CD14-positive monocyte (primary cell): Measurements from ENCODE around the gene ASCC3. TPM values are rescaled to one million over a fixed set of nuclear protein-coding genes. Genes with fewer than 3 reads are reported as not detected.

Experiments used
- DNase-seq, 3 donors: peaks; one replicate each; pipeline ENCODE4 v3.0.0-alpha.2; 2011 to 2022
- H2AFZ ChIP-seq: 2 replicates; pipeline ENCODE4 v1.6.0; 2012; ENCODE audit warnings: mild to moderate bottlenecking, low read depth, low read length, inconsistent platforms; ENCODE audit not compliant: insufficient read depth, poor library complexity, severe bottlenecking
- H3K27ac ChIP-seq, 2 donors: 1 replicate in 1 of 2; 2 replicates in 1 of 2; pipeline ENCODE4 v1.5.1; 2012 to 2013; ENCODE audit warnings: low read length in 2 of 2, control low read depth in 1 of 2, inconsistent platforms in 1 of 2, low read depth in 1 of 2, mild to moderate bottlenecking in 1 of 2
- H3K27me3 ChIP-seq, 2 donors: one replicate each; pipeline versions ENCODE4 v1.6.0 to v1.6.1; 2011 to 2013; ENCODE audit warnings: low read length in 2 of 2; ENCODE audit not compliant: control insufficient read depth in 2 of 2, insufficient read depth in 2 of 2
- H3K36me3 ChIP-seq, 2 donors: replicated peaks in 1 of 2; 1 replicate in 1 of 2; 2 replicates in 1 of 2; pipeline versions ENCODE4 v1.5.1 to v1.6.1; 2012 to 2013; ENCODE audit warnings: low read length in 2 of 2, control low read depth in 1 of 2, inconsistent platforms in 1 of 2, mild to moderate bottlenecking in 1 of 2; ENCODE audit not compliant: insufficient read depth in 2 of 2, control insufficient read depth in 1 of 2
- H3K4me1 ChIP-seq, 2 donors: 1 replicate in 1 of 2; 2 replicates in 1 of 2; pipeline versions ENCODE4 v1.5.1 to v1.6.1; 2012 to 2013; ENCODE audit warnings: low read length in 2 of 2, control low read depth in 1 of 2, inconsistent platforms in 1 of 2, mild to moderate bottlenecking in 1 of 2, moderate library complexity in 1 of 2; ENCODE audit not compliant: insufficient read depth in 2 of 2, control insufficient read depth in 1 of 2
- H3K4me2 ChIP-seq: replicated peaks from 2 replicates; pipeline ENCODE3; 2012; ENCODE audit warnings: low read length, moderate library complexity, mild to moderate bottlenecking; ENCODE audit not compliant: poor library complexity, severe bottlenecking; ENCODE audit errors: extremely low read depth
- H3K4me3 ChIP-seq, 3 experiments: fragments of 200-600 bp in 1 of 3; sonication (generic) in 1 of 3; replicated peaks in 1 of 3; 1 replicate in 2 of 3; 2 replicates in 1 of 3; pipeline ENCODE4 v1.5.1; 2011 to 2013; ENCODE audit warnings: low read length in 3 of 3, mild to moderate bottlenecking in 3 of 3, control low read depth in 2 of 3, low read depth in 2 of 3, inconsistent platforms in 1 of 3, moderate library complexity in 1 of 3
- H3K79me2 ChIP-seq: 2 replicates; pipeline ENCODE4 v1.6.0; 2012; ENCODE audit warnings: mild to moderate bottlenecking, control low read depth, inconsistent platforms, low read length, moderate library complexity; ENCODE audit not compliant: insufficient read depth
- H3K9ac ChIP-seq: 2 replicates; pipeline ENCODE4 v1.6.0; 2017; ENCODE audit warnings: low read length, mild to moderate bottlenecking; ENCODE audit not compliant: insufficient read depth, poor library complexity, severe bottlenecking
- H3K9me3 ChIP-seq, 2 donors: replicated peaks in 1 of 2; 1 replicate in 1 of 2; 2 replicates in 1 of 2; pipeline versions ENCODE4 v1.5.1 to v1.6.1; 2012 to 2013; ENCODE audit warnings: low read length in 2 of 2, control low read depth in 1 of 2; ENCODE audit not compliant: control insufficient read depth in 1 of 2, insufficient read depth in 1 of 2
- H4K20me1 ChIP-seq: 2 replicates; pipeline ENCODE4 v1.6.0; 2012; ENCODE audit warnings: mild to moderate bottlenecking, low read length, control low read depth, moderate library complexity; ENCODE audit not compliant: insufficient read depth
- H3K27ac Mint-ChIP-seq, 7 donors: one replicate each; pipeline ENCODE4 v1.8.0; 2020; ENCODE audit warnings: mild to moderate bottlenecking in 7 of 7, mixed read lengths in 7 of 7, moderate library complexity in 6 of 7, inconsistent platforms in 2 of 7
- H3K27me3 Mint-ChIP-seq, 3 donors: one replicate each; pipeline ENCODE4 v1.8.0; 2021 to 2022; ENCODE audit warnings: low read depth in 3 of 3, mild to moderate bottlenecking in 3 of 3, mixed read lengths in 3 of 3, moderate library complexity in 3 of 3, inconsistent platforms in 1 of 3
- H3K36me3 Mint-ChIP-seq, 2 donors: one replicate each; pipeline ENCODE4 v1.8.0; 2020; ENCODE audit warnings: mixed read lengths in 2 of 2, inconsistent platforms in 1 of 2, mild to moderate bottlenecking in 1 of 2
- H3K4me1 Mint-ChIP-seq: one replicate; pipeline ENCODE4 v1.8.0; 2020; ENCODE audit warnings: mild to moderate bottlenecking, mixed read lengths
- H3K4me3 Mint-ChIP-seq, 2 donors: one replicate each; pipeline ENCODE4 v1.8.0; 2020; ENCODE audit warnings: mild to moderate bottlenecking in 2 of 2, mixed read lengths in 2 of 2, moderate library complexity in 1 of 2
- H3K9me3 Mint-ChIP-seq, 7 donors: one replicate each; pipeline ENCODE4 v1.8.0; 2020 to 2022; ENCODE audit warnings: mixed read lengths in 7 of 7, mild to moderate bottlenecking in 6 of 7, moderate library complexity in 6 of 7, inconsistent platforms in 2 of 7
- WGBS: methylation state at CpG from one replicate; pipeline ENCODE4 v1.1.5; 2013; ENCODE audit warnings: missing lambda C conversion rate; ENCODE audit not compliant: insufficient coverage; 5-methylcytosine and 5-hydroxymethylcytosine counted together
- intact Hi-C, 2 donors: fragments of 100-400 bp; cut with micrococcal nuclease; formaldehyde crosslinking; loops; one replicate each; pipeline versions ENCODE4 v1.15.0 to v1.15.1; 2023
- polyA plus RNA-seq, 3 donors: library from polyadenylated mRNA; depleted of rRNA in 1 of 3; unstranded in 2 of 3; stranded (reverse) in 1 of 3; fragments of 300-500 nt in 2 of 3; fragments of >200 nt in 1 of 3; fragmentation: Illumina TruSeq in 2 of 3; gene quantifications; 1 replicate in 2 of 3; 2 replicates in 1 of 3; pipeline ENCODE4 v1.2.3, GENCODE V29; 2012 to 2021
- TF ChIP-seq, protein P1 (sequence below): fragments of 200-600 bp; IDR thresholded peaks from one replicate; pipeline ENCODE4 v1.8.0; 2022; ENCODE audit warnings: antibody characterized with exemption, mild to moderate bottlenecking

The ASCC3 gene
- polyA plus RNA-seq, 3 donors: 6.4 to 12.9 (median 10.6) TPM

GRCh38 chr6:100753421-100753820 lies 127.7 kb downstream of the ASCC3 start:
- peaks cover 13 to 16% of the 10 kb centered on the region in 2 donors for H3K36me3 Mint-ChIP-seq
- H3K9me3 ChIP-seq: no peaks in the 10 kb centered on the region
- H3K4me2 ChIP-seq: no peak overlapping the region
- H4K20me1 ChIP-seq: no peaks in the 10 kb centered on the region
- H3K4me3 Mint-ChIP-seq: no peak overlapping the region
- peak overlapping the region in 1 of 7 donors; percentile 52 for H3K27ac Mint-ChIP-seq
- H3K79me2 ChIP-seq: no peaks in the 10 kb centered on the region
- no peak overlapping the region for H3K4me3 ChIP-seq
- peaks cover 0 to 2% (median 0%) of the 10 kb centered on the region in 7 donors for H3K9me3 Mint-ChIP-seq
- TF ChIP-seq, protein P1, sequence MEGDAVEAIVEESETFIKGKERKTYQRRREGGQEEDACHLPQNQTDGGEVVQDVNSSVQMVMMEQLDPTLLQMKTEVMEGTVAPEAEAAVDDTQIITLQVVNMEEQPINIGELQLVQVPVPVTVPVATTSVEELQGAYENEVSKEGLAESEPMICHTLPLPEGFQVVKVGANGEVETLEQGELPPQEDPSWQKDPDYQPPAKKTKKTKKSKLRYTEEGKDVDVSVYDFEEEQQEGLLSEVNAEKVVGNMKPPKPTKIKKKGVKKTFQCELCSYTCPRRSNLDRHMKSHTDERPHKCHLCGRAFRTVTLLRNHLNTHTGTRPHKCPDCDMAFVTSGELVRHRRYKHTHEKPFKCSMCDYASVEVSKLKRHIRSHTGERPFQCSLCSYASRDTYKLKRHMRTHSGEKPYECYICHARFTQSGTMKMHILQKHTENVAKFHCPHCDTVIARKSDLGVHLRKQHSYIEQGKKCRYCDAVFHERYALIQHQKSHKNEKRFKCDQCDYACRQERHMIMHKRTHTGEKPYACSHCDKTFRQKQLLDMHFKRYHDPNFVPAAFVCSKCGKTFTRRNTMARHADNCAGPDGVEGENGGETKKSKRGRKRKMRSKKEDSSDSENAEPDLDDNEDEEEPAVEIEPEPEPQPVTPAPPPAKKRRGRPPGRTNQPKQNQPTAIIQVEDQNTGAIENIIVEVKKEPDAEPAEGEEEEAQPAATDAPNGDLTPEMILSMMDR: no peak
- no peak for DNase-seq
- no peaks in the 10 kb centered on the region for H3K4me1 Mint-ChIP-seq
- intact Hi-C loops: no loop called here
- no peaks in the 10 kb centered on the region for H3K27me3 ChIP-seq
- peaks cover 0 to 9% of the 10 kb centered on the region in 2 donors for H3K36me3 ChIP-seq
- no peaks in the 10 kb centered on the region for H3K27me3 Mint-ChIP-seq
- H3K27ac ChIP-seq: no peak overlapping the region
- H2AFZ ChIP-seq: no peak overlapping the region
- no peak overlapping the region for H3K9ac ChIP-seq
- no peaks in the 10 kb centered on the region for H3K4me1 ChIP-seq
- WGBS: no CpG with 5 or more reads among the region's 3 CpGs

DNA sequence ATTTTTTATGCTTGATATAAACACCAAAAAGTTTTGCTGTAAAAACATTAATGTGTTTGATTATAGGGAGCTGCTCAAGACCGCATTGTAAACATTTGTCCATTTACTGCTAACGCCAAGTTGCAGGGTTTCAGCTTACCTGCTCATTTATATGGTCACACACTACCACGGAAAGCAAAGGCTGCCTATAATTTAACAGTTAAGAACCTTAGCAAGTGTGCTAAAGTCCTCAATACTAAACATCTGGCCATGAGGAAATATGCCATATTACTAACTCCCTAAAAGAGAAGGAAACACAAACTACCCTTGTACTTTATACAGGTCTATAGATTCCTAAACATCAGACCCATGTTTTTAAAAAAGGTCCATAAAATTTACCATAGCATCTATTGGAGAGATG lies 129.5 kb downstream of the ASCC3 start:
- no peak overlapping the region for H3K4me3 ChIP-seq
- no peak for DNase-seq
- H3K79me2 ChIP-seq: no peaks in the 10 kb centered on the region
- TF ChIP-seq, protein P1: no peak
- no peak overlapping the region for H3K9ac ChIP-seq
- Mint-ChIP-seq H3K4me1 (no peaks in the 10 kb centered on the region), H3K9me3 (peaks cover 0 to 3% (median 0%) of the 10 kb centered on the region in 7 donors), H3K27ac (no peak overlapping the region), H3K4me3 (no peak overlapping the region), H3K36me3 (peaks cover 16 to 17% of the 10 kb centered on the region in 2 donors), H3K27me3 (no peaks in the 10 kb centered on the region)
- H3K4me2 ChIP-seq: no peak overlapping the region
- peaks cover 0 to 9% of the 10 kb centered on the region in 2 donors for H3K36me3 ChIP-seq
- intact Hi-C loops: no loop called here
- no peak overlapping the region for H3K27ac ChIP-seq
- no peaks in the 10 kb centered on the region for H3K27me3 ChIP-seq
- no peak overlapping the region for H2AFZ ChIP-seq
- H3K4me1 ChIP-seq: no peaks in the 10 kb centered on the region
- H4K20me1 ChIP-seq: no peaks in the 10 kb centered on the region
- no peaks in the 10 kb centered on the region for H3K9me3 ChIP-seq
- 50% methylated on average over 2 of the region's 3 CpGs for WGBS
